HepG2 (cell line): ENCODE results near the gene SMIM29. TPM values are rescaled to one million over a fixed set of nuclear protein-coding genes. Genes with fewer than 3 reads are reported as not detected.

Source experiments
- ARID5B ChIP-seq: IDR thresholded peaks from 2 replicates; pipeline ENCODE4 v1.4.0; 2020; ENCODE audit warnings: mild to moderate bottlenecking, missing genetic modification reagents
- BRD4 ChIP-seq: sonication (generic); formaldehyde crosslinking; IDR thresholded peaks from 2 replicates; pipeline ENCODE4 v1.4.0; 2020; ENCODE audit warnings: missing genetic modification reagents
- FOXK2 ChIP-seq: fragments of 450-650 bp; IDR thresholded peaks from 2 replicates; pipeline ENCODE4 v1.6.1; 2016
- KAT8 ChIP-seq: IDR thresholded peaks from 2 replicates; pipeline ENCODE4 v1.6.1; 2016; ENCODE audit warnings: missing genetic modification reagents, missing compliant biosample characterization
- NCOA5 ChIP-seq: sonication (generic); formaldehyde crosslinking; IDR thresholded peaks from 2 replicates; pipeline ENCODE4 v1.4.0; 2020; ENCODE audit warnings: missing genetic modification reagents
- PAX8 ChIP-seq: sonication (generic); formaldehyde crosslinking; IDR thresholded peaks from 2 replicates; pipeline ENCODE4 v1.8.0; 2022; ENCODE audit warnings: mild to moderate bottlenecking, missing genetic modification reagents, borderline replicate concordance
- PLSCR1 ChIP-seq: sonication (generic); formaldehyde crosslinking; IDR thresholded peaks from 2 replicates; pipeline ENCODE4 v1.5.0; 2020; ENCODE audit warnings: missing genetic modification reagents, mild to moderate bottlenecking, borderline replicate concordance
- RXRA ChIP-seq: sonication (generic); formaldehyde crosslinking; IDR thresholded peaks from 2 replicates; pipeline ENCODE4 v1.5.1; 2020; ENCODE audit warnings: missing genetic modification reagents
- RXRB ChIP-seq: IDR thresholded peaks from 2 replicates; pipeline ENCODE4 v1.6.1; 2016; ENCODE audit warnings: borderline replicate concordance, missing genetic modification reagents, missing compliant biosample characterization
- SPEN ChIP-seq: sonication (generic); formaldehyde crosslinking; IDR thresholded peaks from 2 replicates; pipeline ENCODE4 v1.5.1; 2020; ENCODE audit warnings: low read depth, mild to moderate bottlenecking, missing genetic modification reagents
- ZFX ChIP-seq: sonication (generic); formaldehyde crosslinking; IDR thresholded peaks from 2 replicates; pipeline ENCODE4 v1.4.0; 2020; ENCODE audit warnings: mild to moderate bottlenecking, low read depth, missing genetic modification reagents, moderate library complexity
- ZNF207 ChIP-seq: fragments of 450-650 bp; IDR thresholded peaks from 2 replicates; pipeline ENCODE4 v1.6.1; 2016; ENCODE audit warnings: antibody characterized with exemption, borderline replicate concordance
- ZNF652 ChIP-seq: IDR thresholded peaks from 2 replicates; pipeline ENCODE4 v1.6.1; 2016; ENCODE audit warnings: low read depth, borderline replicate concordance
- ZNF678 ChIP-seq: sonication (generic); formaldehyde crosslinking; IDR thresholded peaks from 2 replicates; pipeline ENCODE4 v1.4.0; 2020; ENCODE audit warnings: mild to moderate bottlenecking, missing genetic modification reagents
- polyA plus RNA-seq, 8 experiments: library from polyadenylated mRNA; depleted of rRNA in 3 of 8; stranded (reverse) in 7 of 8; unstranded in 1 of 8; fragments of >200 nt; fragmentation: Illumina TruSeq in 4 of 8; extraction: Trizol in 4 of 8; gene quantifications; 2 replicates each; pipeline versions ENCODE4 v1.2.1 to v1.2.3, GENCODE V29; 2011 to 2016; ENCODE audit warnings: low read depth in 4 of 8, missing spikeins in 1 of 8, mixed read lengths in 1 of 8; ENCODE audit not compliant: insufficient read depth in 1 of 8
- total RNA-seq, 5 experiments: library from RNA; depleted of rRNA; stranded (reverse); fragments of >200 nt; fragmentation: Illumina TruSeq; extraction: Trizol; gene quantifications; 2 replicates each; pipeline ENCODE4 v1.2.3, GENCODE V29; 2016; ENCODE audit warnings: low read depth in 1 of 5
- TF ChIP-seq, protein P1 (sequence below): sonication (generic); formaldehyde crosslinking; IDR thresholded peaks from 2 replicates; pipeline ENCODE4 v1.4.0; 2020; ENCODE audit warnings: mild to moderate bottlenecking, missing genetic modification reagents, borderline replicate concordance
- TF ChIP-seq, protein P2 (sequence below): sonication (generic); formaldehyde crosslinking; IDR thresholded peaks from 2 replicates; pipeline ENCODE4 v1.4.0; 2020; ENCODE audit warnings: missing genetic modification reagents

SMIM29 gene
- total and polyA plus RNA-seq, 2 of the 13 experiments (the other 11 are each of a cell fraction or from before 2014, with no cell fraction given) = 8.8 to 15.3 TPM

GRCh38 chr6:34237722-34238584 lies 10.9 kb downstream of the SMIM29 start (continued):
- TF ChIP-seq ARID5B (CRISPR knock-in tag) (peak; percentile 50; the same call in 1 of the 2 replicates), ZNF678 (CRISPR knock-in tag) (peak; percentile 99), RXRA (CRISPR knock-in tag) (peak; percentile 80), SPEN (CRISPR knock-in tag) (peak; percentile 91), RXRB (CRISPR knock-in tag) (peak; percentile 33; the same call in 1 of the 2 replicates), ZNF207 (no peak), NCOA5 (CRISPR knock-in tag) (no peak), PAX8 (CRISPR knock-in tag) (peak; percentile 67; the same call in 1 of the 2 replicates), ZNF652 (CRISPR knock-in tag) (no peak; the same call in 1 of the 2 replicates), ZFX (CRISPR knock-in tag) (peak; percentile 90), KAT8 (CRISPR knock-in tag) (peak; percentile 64), PLSCR1 (peak; percentile 94; the same call in 1 of the 2 replicates), BRD4 (CRISPR knock-in tag) (peak; percentile 85), FOXK2 (no peak)
- TF ChIP-seq, protein P1, sequence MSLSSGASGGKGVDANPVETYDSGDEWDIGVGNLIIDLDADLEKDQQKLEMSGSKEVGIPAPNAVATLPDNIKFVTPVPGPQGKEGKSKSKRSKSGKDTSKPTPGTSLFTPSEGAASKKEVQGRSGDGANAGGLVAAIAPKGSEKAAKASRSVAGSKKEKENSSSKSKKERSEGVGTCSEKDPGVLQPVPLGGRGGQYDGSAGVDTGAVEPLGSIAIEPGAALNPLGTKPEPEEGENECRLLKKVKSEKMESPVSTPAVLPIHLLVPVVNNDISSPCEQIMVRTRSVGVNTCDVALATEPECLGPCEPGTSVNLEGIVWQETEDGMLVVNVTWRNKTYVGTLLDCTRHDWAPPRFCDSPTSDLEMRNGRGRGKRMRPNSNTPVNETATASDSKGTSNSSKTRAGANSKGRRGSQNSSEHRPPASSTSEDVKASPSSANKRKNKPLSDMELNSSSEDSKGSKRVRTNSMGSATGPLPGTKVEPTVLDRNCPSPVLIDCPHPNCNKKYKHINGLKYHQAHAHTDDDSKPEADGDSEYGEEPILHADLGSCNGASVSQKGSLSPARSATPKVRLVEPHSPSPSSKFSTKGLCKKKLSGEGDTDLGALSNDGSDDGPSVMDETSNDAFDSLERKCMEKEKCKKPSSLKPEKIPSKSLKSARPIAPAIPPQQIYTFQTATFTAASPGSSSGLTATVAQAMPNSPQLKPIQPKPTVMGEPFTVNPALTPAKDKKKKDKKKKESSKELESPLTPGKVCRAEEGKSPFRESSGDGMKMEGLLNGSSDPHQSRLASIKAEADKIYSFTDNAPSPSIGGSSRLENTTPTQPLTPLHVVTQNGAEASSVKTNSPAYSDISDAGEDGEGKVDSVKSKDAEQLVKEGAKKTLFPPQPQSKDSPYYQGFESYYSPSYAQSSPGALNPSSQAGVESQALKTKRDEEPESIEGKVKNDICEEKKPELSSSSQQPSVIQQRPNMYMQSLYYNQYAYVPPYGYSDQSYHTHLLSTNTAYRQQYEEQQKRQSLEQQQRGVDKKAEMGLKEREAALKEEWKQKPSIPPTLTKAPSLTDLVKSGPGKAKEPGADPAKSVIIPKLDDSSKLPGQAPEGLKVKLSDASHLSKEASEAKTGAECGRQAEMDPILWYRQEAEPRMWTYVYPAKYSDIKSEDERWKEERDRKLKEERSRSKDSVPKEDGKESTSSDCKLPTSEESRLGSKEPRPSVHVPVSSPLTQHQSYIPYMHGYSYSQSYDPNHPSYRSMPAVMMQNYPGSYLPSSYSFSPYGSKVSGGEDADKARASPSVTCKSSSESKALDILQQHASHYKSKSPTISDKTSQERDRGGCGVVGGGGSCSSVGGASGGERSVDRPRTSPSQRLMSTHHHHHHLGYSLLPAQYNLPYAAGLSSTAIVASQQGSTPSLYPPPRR (CRISPR knock-in tag) = peak; percentile 68; the same call in 1 of the 2 replicates
- TF ChIP-seq, protein P2, sequence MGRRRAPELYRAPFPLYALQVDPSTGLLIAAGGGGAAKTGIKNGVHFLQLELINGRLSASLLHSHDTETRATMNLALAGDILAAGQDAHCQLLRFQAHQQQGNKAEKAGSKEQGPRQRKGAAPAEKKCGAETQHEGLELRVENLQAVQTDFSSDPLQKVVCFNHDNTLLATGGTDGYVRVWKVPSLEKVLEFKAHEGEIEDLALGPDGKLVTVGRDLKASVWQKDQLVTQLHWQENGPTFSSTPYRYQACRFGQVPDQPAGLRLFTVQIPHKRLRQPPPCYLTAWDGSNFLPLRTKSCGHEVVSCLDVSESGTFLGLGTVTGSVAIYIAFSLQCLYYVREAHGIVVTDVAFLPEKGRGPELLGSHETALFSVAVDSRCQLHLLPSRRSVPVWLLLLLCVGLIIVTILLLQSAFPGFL (CRISPR knock-in tag) = peak; percentile 66; the same call in 1 of the 2 replicates
